HG02840 (cell line): ENCODE data around the gene IRF5.
"Not testable (repeated sequence)": the region's sequence is repeated elsewhere in the genome, so short reads cannot be mapped to it uniquely, and the experiment has no call there.

Experiments
- ATAC-seq: cut with Tn5 transposase; IDR thresholded peaks from one replicate; pipeline ENCODE4 v1.9.1; 2021; ENCODE audit warnings: mild to moderate bottlenecking, moderate library complexity, moderate number of reproducible peaks; ENCODE audit not compliant: unreplicated experiment, low FRiP score

The IRF5 gene

GRCh38 chr7:128954830-128955802, 17.4 kb downstream of the IRF5 start:
- ATAC-seq = peak; percentile 63

- no peak for ATAC-seq
These were observed 18.3 kb downstream of the IRF5 start for GRCh38 chr7:128955981-128956380.

DNA sequence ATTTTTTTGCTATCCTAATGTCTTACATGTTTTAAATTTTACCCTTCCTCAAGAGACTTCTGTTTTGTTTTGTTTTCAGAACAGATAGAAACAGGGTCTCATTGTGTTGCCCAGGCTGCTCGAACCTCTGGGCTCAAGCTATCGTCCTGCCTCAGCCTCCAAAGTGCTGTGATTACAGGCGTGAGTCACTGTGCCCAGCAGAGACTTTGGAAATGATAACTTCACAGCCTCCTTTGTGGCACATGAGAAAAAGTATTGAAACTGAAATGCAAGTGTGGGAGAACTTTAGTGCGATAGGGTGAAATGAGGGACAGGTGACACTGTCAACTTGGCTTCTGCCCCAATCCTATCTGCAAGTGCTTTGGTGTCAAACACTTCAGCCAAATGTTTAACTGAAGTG, 21.6 kb downstream of the IRF5 start:
- ATAC-seq = no peak

DNA sequence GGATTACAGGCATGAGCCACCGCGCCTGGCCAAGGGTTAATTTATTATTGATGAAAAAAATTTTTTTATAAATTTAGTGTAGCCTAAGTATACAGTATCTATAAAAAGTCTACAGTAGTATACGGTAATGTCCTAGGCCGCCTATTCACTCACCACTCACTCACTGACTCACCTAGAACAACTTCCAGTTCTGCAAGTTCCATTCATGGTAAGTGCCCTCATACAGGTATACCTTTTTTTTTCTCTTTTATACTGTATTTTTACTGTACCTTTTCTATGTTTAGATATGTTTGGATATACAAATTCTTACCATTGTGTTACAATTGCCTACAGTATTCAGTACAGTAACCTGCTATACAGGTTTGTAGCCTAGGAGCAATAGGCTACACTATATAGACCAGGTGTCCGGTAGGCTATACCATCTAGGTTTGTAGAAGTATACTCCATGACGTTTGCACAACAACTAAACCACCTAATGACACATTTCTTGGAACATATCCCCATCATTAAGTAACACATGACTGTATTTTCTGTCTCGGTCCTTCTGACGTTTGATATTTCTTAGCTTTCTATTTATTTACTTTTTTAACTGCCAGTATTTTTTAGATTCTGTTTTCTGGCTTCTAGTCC, 23.4 kb downstream of the IRF5 start:
- ATAC-seq = no peak

GRCh38 chr7:128962899-128963298, 25.2 kb downstream of the IRF5 start:
- no peak for ATAC-seq

DNA sequence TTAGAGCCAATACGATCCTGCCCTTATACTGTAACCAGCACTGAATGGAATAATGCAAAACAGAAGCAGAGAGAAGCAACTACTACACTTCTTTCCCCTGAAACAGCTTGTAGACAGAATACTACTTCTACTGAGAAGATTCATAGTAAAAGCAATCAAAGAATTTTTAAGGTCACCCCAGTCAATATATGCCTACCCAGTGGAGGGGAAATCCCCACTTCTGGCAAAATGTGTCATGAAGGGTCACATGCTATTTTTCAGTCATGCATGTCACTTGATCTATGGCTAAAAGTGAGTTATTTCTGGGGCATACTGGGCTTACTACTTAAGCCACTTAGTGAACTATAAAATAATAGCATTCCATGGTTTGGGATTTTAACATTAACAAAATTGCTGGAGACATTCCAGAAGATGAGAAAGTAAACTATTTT, 25.6 kb downstream of the IRF5 start:
- no peak for ATAC-seq

- ATAC-seq = no peak
These were observed 30.9 kb downstream of the IRF5 start for GRCh38 chr7:128968624-128969023.

DNA sequence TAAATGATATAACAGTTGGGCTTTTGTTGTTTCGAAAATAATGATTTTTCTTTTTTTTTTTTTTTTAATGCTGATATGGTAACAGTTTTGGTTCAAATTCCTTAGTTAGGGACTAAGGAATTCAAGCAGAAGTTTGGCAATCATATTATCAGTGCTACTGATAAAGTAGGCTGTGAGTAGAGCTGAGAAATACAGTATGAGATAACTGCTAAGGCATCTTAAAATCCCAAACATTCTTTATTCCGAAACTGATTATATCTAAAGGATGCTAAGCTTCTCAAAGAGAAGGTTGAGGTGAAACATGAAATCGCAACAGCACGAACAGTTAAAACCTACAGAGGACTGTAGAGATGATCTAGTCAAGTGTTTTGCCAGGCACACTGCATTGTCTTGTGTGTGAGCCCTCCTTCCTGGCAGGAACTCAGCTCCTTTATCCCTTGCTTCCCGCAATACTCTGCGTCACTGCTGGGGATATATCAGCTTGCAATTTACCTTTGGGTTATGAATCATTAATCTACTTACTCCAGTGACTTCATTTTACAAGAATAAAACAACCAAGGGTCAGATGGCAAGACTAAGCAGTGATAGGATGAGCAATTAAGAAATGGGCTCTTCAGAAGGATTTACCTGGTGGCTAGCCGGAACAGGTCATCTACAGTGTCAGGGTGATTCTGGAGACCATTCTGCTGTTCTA, 36.7 kb downstream of the IRF5 start:
- no peak for ATAC-seq

DNA sequence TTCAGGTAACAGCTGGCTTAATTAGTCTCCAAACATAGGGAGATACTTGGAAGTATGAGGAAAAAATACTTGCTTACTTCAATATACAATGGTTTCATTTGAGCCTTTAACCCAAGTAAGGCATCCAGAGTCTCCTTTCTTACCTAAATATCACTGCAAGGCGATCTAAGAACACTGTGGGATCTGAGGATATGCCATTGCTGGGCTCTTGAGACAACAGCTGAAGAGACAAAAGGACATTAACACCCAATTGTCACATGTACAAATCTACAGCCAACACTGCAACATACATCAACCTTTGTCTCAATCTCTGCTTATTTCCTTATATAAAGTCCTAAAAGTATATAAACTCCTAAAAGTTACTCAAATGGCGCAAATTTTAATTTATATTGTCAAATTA, 44.4 kb downstream of the IRF5 start:
- no peak for ATAC-seq

DNA sequence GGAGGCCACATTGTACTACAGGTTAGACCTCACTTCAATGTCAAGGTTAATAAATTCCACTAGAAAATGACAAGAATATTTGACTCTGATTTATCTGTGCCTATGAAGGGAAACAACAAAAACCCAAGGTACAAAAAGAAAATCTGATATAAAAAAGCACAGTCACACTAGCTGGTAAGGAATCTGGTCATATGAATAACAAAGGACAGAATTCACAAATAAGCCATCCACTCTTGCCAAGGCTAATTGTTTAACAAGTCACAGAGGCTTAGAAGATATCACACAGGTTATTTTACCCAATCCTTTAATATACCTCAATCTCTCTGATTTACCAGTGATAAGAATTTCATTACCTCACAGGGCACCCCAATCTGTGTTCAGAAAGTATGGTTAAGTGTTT, 47.9 kb downstream of the IRF5 start:
- no peak for ATAC-seq

GRCh38 chr7:128986609-128987008, 48.9 kb downstream of the IRF5 start:
- ATAC-seq = no peak

GRCh38 chr7:128988372-128988771, 50.6 kb downstream of the IRF5 start:
- ATAC-seq = no peak

- ATAC-seq = no peak
These were observed 52.2 kb downstream of the IRF5 start for GRCh38 chr7:128989961-128990360.

DNA sequence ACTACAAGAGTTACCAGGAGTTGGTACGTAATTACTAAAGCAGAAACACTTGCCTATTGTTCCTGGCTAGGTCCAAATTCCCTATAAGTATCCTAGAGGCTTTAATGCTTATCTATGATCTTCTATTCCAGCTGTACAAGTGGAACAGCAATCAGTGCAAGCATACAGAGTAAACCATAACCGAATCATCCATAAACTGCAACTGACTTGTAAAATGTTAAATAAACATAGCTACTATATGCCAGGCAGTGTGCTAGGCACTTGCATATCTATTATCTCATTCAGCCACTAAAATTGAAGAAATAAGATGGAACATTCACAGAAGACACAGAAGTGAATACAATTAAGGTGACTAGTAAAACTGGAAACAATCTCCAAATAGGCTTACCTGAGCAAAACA, 55.7 kb downstream of the IRF5 start:
- no peak for ATAC-seq

DNA sequence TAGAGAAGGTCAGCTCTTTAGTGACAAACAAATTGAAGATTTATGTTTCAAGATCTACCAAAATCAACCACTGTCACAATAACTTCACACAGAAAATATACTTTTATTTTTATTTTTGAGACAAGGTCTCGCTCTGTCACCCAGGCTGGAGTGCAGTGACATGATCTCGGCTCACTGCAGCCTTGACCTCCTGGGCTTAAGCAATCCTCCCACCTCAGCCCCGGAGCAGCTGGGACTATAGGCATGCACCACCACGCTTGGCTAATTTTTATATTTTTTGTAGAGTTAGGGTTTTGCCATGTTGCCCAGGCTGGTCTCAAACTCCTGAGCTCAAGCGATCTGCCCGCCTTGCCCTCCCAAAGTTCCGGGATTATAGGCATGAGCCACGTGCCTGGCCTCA, 56.8 kb downstream of the IRF5 start:
- ATAC-seq = not testable (repeated sequence)

GRCh38 chr7:128997181-128997580, 59.5 kb downstream of the IRF5 start:
- no peak for ATAC-seq
